Activated CD4-positive, CD25-positive, alpha-beta regulatory T cell treated with anti-CD3 and anti-CD28 coated beads, Interleukin-2, amount 50 U/mL, for 24 hours (primary cell): Measurements from ENCODE around the gene RIPOR2.
"Not testable (repeated sequence)": the region's sequence is repeated elsewhere in the genome, so short reads cannot be mapped to it uniquely, and the experiment has no call there.

ENCODE experiments used
- ATAC-seq, 2 donors: fragments of 150-1000 bp; cut with Tn5 transposase; one replicate each; pipeline ENCODE4 v1.10.0; 2021; ENCODE audit warnings: mild to moderate bottlenecking in 1 of 2, moderate library complexity in 1 of 2

Gene RIPOR2

DNA sequence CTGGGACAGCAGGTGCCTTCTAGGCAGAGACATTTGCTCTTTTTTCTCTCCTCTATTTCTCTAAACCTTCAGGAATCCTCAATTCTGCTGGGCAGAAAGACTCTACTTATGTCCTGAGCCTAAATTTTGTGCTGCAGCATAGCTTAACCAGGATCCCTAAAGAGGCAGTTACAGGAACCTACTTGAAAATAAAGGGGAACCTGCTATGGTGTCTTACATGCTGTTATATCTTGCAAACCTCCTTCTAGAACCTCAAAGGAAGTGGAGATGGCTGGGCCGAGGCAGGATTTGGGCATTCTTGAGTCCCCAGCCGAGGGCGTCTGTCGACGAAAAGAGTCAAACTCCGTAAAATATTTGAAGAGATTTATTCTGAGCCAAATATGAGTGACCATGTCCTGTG, 178.1 kb downstream of the RIPOR2 start:
- no peak for ATAC-seq

DNA sequence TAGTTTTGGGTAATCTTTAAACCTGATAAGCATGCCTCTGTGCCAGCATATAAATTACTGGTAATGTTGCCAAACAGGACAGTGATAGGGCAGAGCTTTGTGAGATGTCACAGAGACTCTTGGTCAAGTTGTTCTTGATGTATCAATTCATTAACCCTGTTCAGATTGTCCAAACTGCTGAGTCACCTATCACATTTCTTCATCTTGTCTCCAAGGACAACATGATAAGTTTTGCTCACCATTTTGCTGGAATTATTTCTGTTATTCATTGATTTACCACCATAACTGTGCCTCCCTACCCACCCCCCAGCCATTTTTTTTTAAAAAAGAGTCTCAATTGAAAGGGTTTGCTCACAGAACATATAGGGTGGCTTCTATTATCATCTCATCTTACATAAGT, 180.5 kb downstream of the RIPOR2 start:
- no peak for ATAC-seq

DNA sequence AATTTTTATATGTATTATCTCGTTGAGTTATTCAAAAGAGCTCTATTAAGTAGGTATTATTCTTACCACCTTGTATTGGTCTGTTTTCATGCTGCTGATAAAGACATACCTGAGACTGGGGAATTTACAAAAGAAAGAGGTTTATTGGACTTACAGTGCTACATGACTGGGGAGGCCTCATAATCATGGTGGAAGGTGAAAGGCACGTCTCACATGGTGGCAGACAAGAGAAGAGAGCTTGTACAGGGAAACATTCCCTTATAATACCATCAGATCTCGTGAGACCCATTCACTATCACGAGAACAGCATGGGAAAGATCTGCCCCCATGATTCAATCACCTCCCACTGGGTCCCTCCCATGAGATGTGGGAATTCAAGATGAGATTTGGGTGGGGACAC, 181.4 kb downstream of the RIPOR2 start:
- not testable (repeated sequence) for ATAC-seq
